GM12892 (cell line): ENCODE measurements around the gene MTHFSD.

ENCODE experiments used
- POLR2A ChIP-seq: IDR thresholded peaks from 2 replicates; pipeline ENCODE4 v1.6.1; 2011; ENCODE audit warnings: low read depth, low read length, control low read depth
- POLR2AphosphoS5 ChIP-seq: IDR thresholded peaks from 2 replicates; pipeline ENCODE4 v1.6.1; 2011; ENCODE audit warnings: low read depth, low read length, control low read depth
- TAF1 ChIP-seq: IDR thresholded peaks from 2 replicates; pipeline ENCODE4 v1.6.1; 2011; ENCODE audit warnings: low read depth, mild to moderate bottlenecking, control low read depth, low read length, borderline replicate concordance

DNA sequence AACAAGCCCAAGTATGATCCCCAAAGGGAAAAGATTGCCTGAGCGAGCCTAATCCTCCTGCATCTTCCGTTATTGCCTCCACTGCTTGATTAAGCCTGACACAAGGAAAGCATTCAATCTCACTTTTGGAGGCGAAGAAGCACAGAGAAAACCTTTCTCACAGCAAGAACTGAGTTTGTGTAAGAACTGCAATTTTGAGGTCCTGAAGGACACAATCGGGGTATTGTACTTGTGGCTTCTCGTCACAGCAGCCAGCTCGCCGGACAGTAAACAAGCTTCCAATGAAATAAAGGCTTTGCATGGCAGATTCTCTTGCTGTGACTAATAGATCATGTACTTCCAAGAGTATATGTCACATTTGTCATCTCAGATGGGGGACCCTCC is 63.4 kb downstream of the MTHFSD start:
- TF ChIP-seq TAF1 = no peak
- no peak for TF ChIP-seq POLR2A
- TF ChIP-seq POLR2AphosphoS5 = no peak
